Left ventricle myocardium inferior (tissue), 1 donor: ENCODE measurements around the gene LCP1. TPM values are rescaled to one million over a fixed set of nuclear protein-coding genes. Genes with fewer than 3 reads are reported as not detected.

ENCODE experiments used
- DNase-seq: peaks from one replicate; pipeline ENCODE4 v3.0.0-alpha.2; 2020
- H3K27ac ChIP-seq: fragments of 200-600 bp; replicated peaks from 2 replicates; pipeline ENCODE4 v1.8.0; 2021
- H3K27me3 ChIP-seq: fragments of 200-600 bp; 2 replicates; pipeline ENCODE4 v1.8.0; 2021; ENCODE audit warnings: low read depth
- H3K36me3 ChIP-seq: fragments of 200-600 bp; 2 replicates; pipeline ENCODE4 v1.8.0; 2021
- H3K4me1 ChIP-seq: fragments of 200-600 bp; 2 replicates; pipeline ENCODE4 v1.8.0; 2021
- H3K4me3 ChIP-seq: fragments of 200-600 bp; 2 replicates; pipeline ENCODE4 v1.8.0; 2021; ENCODE audit warnings: mild to moderate bottlenecking, moderate library complexity
- H3K9me3 ChIP-seq: fragments of 200-600 bp; replicated peaks from 2 replicates; pipeline ENCODE4 v1.8.0; 2021
- CTCF ChIP-seq: fragments of 200-600 bp; IDR thresholded peaks from 2 replicates; pipeline ENCODE4 v1.8.0; 2021; ENCODE audit warnings: antibody characterized with exemption, mild to moderate bottlenecking, borderline replicate concordance
- intact Hi-C: fragments of 100-400 bp; cut with micrococcal nuclease; formaldehyde crosslinking; loops from one replicate; pipeline ENCODE4 v1.11.0; 2022
- total RNA-seq: library from RNA; stranded (reverse); fragmentation: NEBNext Ultra II Directional; extraction: Animal tissue kit (Norgen Biotek cat#: 25700); gene quantifications from one replicate; pipeline ENCODE4 v1.2.1, GENCODE V29; 2021
- donor health status: DM: no; HTN: yes; CAD: no; lungs with severe emphysema.

Gene LCP1
- total RNA-seq, 1 donor from 2014 or later, result 14.1 TPM

GRCh38 chr13:46131705-46132104 is 50.3 kb downstream of the LCP1 start:
- no peak overlapping the region for H3K27ac ChIP-seq
- H3K36me3 ChIP-seq, result no peaks in the 10 kb centered on the region
- H3K4me3 ChIP-seq, result no peak overlapping the region
- DNase-seq, result no peak
- H3K27me3 ChIP-seq, result peaks cover 68% of the 10 kb centered on the region
- no peak for TF ChIP-seq CTCF
- H3K9me3 ChIP-seq, result no peaks in the 10 kb centered on the region
- intact Hi-C loops, result no loop called here
- no peaks in the 10 kb centered on the region for H3K4me1 ChIP-seq

- H3K36me3 ChIP-seq, result no peaks in the 10 kb centered on the region
- no peak for TF ChIP-seq CTCF
- intact Hi-C loops, result no loop called here
These were observed 51.9 kb downstream of the LCP1 start for GRCh38 chr13:46129955-46130618.

GRCh38 chr13:46129124-46129523 is 52.9 kb downstream of the LCP1 start:
- DNase-seq, result no peak
- no peak for TF ChIP-seq CTCF
- Histone ChIP-seq H3K27me3 (peaks cover 56% of the 10 kb centered on the region), H3K27ac (no peak overlapping the region), H3K36me3 (no peaks in the 10 kb centered on the region), H3K9me3 (no peaks in the 10 kb centered on the region), H3K4me1 (no peaks in the 10 kb centered on the region), H3K4me3 (no peak overlapping the region)
- intact Hi-C loops, result no loop called here

More at GRCh38 chr13:46129955-46130618, 51.9 kb downstream of the LCP1 start:
- Histone ChIP-seq H3K9me3 (no peaks in the 10 kb centered on the region), H3K27ac (no peak overlapping the region), H3K4me3 (no peak overlapping the region), H3K27me3 (peaks cover 62% of the 10 kb centered on the region), H3K4me1 (no peaks in the 10 kb centered on the region)
- no peak for DNase-seq

GRCh38 chr13:46127358-46128023 is 54.5 kb downstream of the LCP1 start:
- TF ChIP-seq CTCF, result no peak
- intact Hi-C loops, result no loop called here
- no peak overlapping the region for H3K27ac ChIP-seq
- no peaks in the 10 kb centered on the region for H3K4me1 ChIP-seq
- no peaks in the 10 kb centered on the region for H3K9me3 ChIP-seq
- no peak overlapping the region for H3K4me3 ChIP-seq
- H3K36me3 ChIP-seq, result no peaks in the 10 kb centered on the region
- peaks cover 45% of the 10 kb centered on the region for H3K27me3 ChIP-seq
- no peak for DNase-seq

- no peaks in the 10 kb centered on the region for H3K36me3 ChIP-seq
- no peak overlapping the region for H3K4me3 ChIP-seq
- DNase-seq, result peak; percentile 61
- H3K4me1 ChIP-seq, result no peaks in the 10 kb centered on the region
- peaks cover 38% of the 10 kb centered on the region for H3K27me3 ChIP-seq
- no peaks in the 10 kb centered on the region for H3K9me3 ChIP-seq
- peak; percentile 77 for TF ChIP-seq CTCF
- intact Hi-C loops, result no loop called here
- H3K27ac ChIP-seq, result no peak overlapping the region
These were observed 55.2 kb downstream of the LCP1 start for GRCh38 chr13:46126552-46127357.
